HCT116 (cell line): ENCODE results near the gene APBA3. TPM values are rescaled to one million over a fixed set of nuclear protein-coding genes. Genes with fewer than 3 reads are reported as not detected.

ENCODE experiments used
- ATAC-seq: fragments of 200-7000 bp; cut with Tn5 transposase; 2 replicates; pipeline ENCODE4 v1.9.1; 2020; ENCODE audit warnings: mild to moderate bottlenecking, moderate library complexity
- BruUV-seq: library from RNA; stranded (reverse); fragments of 400-500 nt; replicated peaks from 2 replicates; lab custom pipeline; 2021; lab: Mats Ljungman, UMichigan
- CTCF ChIA-PET: fragments of 300-600 bp; sonication (Branson Sonifier 250); formaldehyde crosslinking; loops from one replicate; lab custom pipeline; 2021; ENCODE audit warnings: antibody characterized with exemption; lab: Charles Lee
- POLR2A ChIA-PET: fragments of 300-600, 350-600 bp; sonication (Branson Sonifier 250); formaldehyde crosslinking; loops from one replicate; lab custom pipeline; 2021; ENCODE audit warnings: antibody characterized with exemption; lab: Charles Lee
- RAD21 ChIA-PET, 2 experiments: fragments of 300-600 bp; sonication (Branson Sonifier 250); formaldehyde crosslinking; loops; one replicate each; lab custom pipeline; 2023; ENCODE audit warnings: low total read pairs in 2 of 2; ENCODE audit not compliant: uncharacterized antibody in 2 of 2, unreplicated experiment in 2 of 2, low non-redundant PET in 1 of 2; lab: Charles Lee
- DNase-seq: peaks from one replicate; pipeline ENCODE4 v3.0.0-alpha.2; 2010; ENCODE audit warnings: low read depth, low spot score
- H2AFZ ChIP-seq: fragments of 200-600 bp; shearing (Covaris generic), sonication (generic); 2 replicates; pipeline ENCODE4 v1.6.1; 2017; ENCODE audit warnings: low read depth, mixed run types, mixed read lengths, antibody characterized with exemption, low read length; ENCODE audit not compliant: poor library complexity, severe bottlenecking
- H3K27ac ChIP-seq: 2 replicates; pipeline ENCODE4 v1.5.1; 2012; ENCODE audit warnings: low read depth, low read length
- H3K27me3 ChIP-seq: fragments of 200-600 bp; sonication (generic); 2 replicates; pipeline ENCODE4 v1.6.1; 2016; ENCODE audit warnings: mixed run types, low read length, mixed read lengths; ENCODE audit not compliant: insufficient read depth
- H3K36me3 ChIP-seq, 2 experiments: fragments of 200-500 bp in 1 of 2; fragments of 200-600 bp in 1 of 2; sonication (Bioruptor generic) in 1 of 2; sonication (generic) in 1 of 2; 2 replicates each; pipeline versions ENCODE4 v1.5.1 to v1.6.1; 2014 to 2016; ENCODE audit warnings: low read length in 2 of 2, inconsistent platforms in 1 of 2, mixed read lengths in 1 of 2, mixed run types in 1 of 2; ENCODE audit not compliant: insufficient read depth in 2 of 2, control insufficient read depth in 1 of 2
- H3K4me1 ChIP-seq, 2 experiments: fragments of 200-600 bp in 1 of 2; sonication (generic) in 1 of 2; 2 replicates each; pipeline versions ENCODE4 v1.5.1 to v1.6.1; 2012 to 2017; ENCODE audit warnings: low read length in 2 of 2, inconsistent platforms in 1 of 2, mild to moderate bottlenecking in 1 of 2, mixed read lengths in 1 of 2, mixed run types in 1 of 2, moderate library complexity in 1 of 2; ENCODE audit not compliant: insufficient read depth in 2 of 2, control insufficient read depth in 1 of 2
- H3K4me2 ChIP-seq: fragments of 200-600 bp; sonication (generic); 2 replicates; pipeline ENCODE4 v1.6.1; 2017; ENCODE audit warnings: mixed run types, low read length, mixed read lengths
- H3K4me3 ChIP-seq, 2 experiments: fragments of 200-600 bp in 1 of 2; sonication (generic) in 1 of 2; replicated peaks in 1 of 2; 2 replicates each; pipeline ENCODE4 v1.5.1; 2011 to 2016; ENCODE audit warnings: low read length in 2 of 2, control low read depth in 1 of 2, low read depth in 1 of 2, mild to moderate bottlenecking in 1 of 2, mixed read lengths in 1 of 2, mixed run types in 1 of 2
- H3K79me2 ChIP-seq: fragments of 200-600 bp; sonication (generic); 2 replicates; pipeline ENCODE4 v1.6.1; 2017; ENCODE audit warnings: mild to moderate bottlenecking, mixed run types, low read length, moderate library complexity, mixed read lengths; ENCODE audit not compliant: insufficient read depth
- H3K9ac ChIP-seq: fragments of 200-600 bp; sonication (generic); 2 replicates; pipeline ENCODE4 v1.6.1; 2016; ENCODE audit warnings: low read length, mixed read lengths
- H3K9me2 ChIP-seq: fragments of 200-600 bp; sonication (generic), shearing (Covaris generic); 2 replicates; pipeline ENCODE4 v1.6.1; 2017; ENCODE audit warnings: mixed run types, mild to moderate bottlenecking, moderate library complexity; ENCODE audit not compliant: insufficient read depth
- H3K9me3 ChIP-seq, 2 experiments: fragments of 200-500 bp in 1 of 2; fragments of 200-600 bp in 1 of 2; sonication (Bioruptor generic) in 1 of 2; sonication (generic) in 1 of 2; 2 replicates each; pipeline ENCODE4 v1.6.1; 2014 to 2017; ENCODE audit warnings: low read length in 2 of 2, mixed read lengths in 2 of 2, inconsistent platforms in 1 of 2, low read depth in 1 of 2, mild to moderate bottlenecking in 1 of 2, mixed run types in 1 of 2, moderate library complexity in 1 of 2; ENCODE audit not compliant: control insufficient read depth in 1 of 2, insufficient read depth in 1 of 2
- H4K20me1 ChIP-seq: fragments of 200-600 bp; sonication (generic), shearing (Covaris generic); 2 replicates; pipeline ENCODE4 v1.6.1; 2017; ENCODE audit warnings: mixed run types, mild to moderate bottlenecking, moderate library complexity; ENCODE audit not compliant: insufficient read depth
- ATF3 ChIP-seq: IDR thresholded peaks from 2 replicates; pipeline ENCODE4 v1.6.1; 2012
- CEBPB ChIP-seq: IDR thresholded peaks from 2 replicates; pipeline ENCODE4 v1.6.1; 2012; ENCODE audit warnings: low read depth
- CTCF ChIP-seq, 3 experiments: fragments of 200-600 bp in 1 of 3; sonication (generic) in 1 of 3; IDR thresholded peaks in 2 of 3; conservative IDR thresholded peaks in 1 of 3; 2 replicates each; pipeline ENCODE4 v1.5.1; 2012 to 2017; ENCODE audit warnings: low read depth in 2 of 3, low read length in 2 of 3, antibody characterized with exemption in 1 of 3, borderline replicate concordance in 1 of 3, control low read depth in 1 of 3, mild to moderate bottlenecking in 1 of 3, mixed read lengths in 1 of 3, mixed run types in 1 of 3, moderate library complexity in 1 of 3; ENCODE audit not compliant: insufficient read depth in 1 of 3
- EGR1 ChIP-seq: IDR thresholded peaks from 2 replicates; pipeline ENCODE4 v1.6.1; 2012; ENCODE audit warnings: low read depth
- ELF1 ChIP-seq: IDR thresholded peaks from 2 replicates; pipeline ENCODE4 v1.6.1; 2012; ENCODE audit warnings: low read depth, borderline replicate concordance
- FOSL1 ChIP-seq: IDR thresholded peaks from 2 replicates; pipeline ENCODE4 v1.6.1; 2012; ENCODE audit warnings: low read depth
- JUND ChIP-seq: IDR thresholded peaks from 2 replicates; pipeline ENCODE4 v1.6.1; 2012
- POLR2A ChIP-seq: IDR thresholded peaks from 2 replicates; pipeline ENCODE4 v1.7.0; 2011; ENCODE audit warnings: borderline replicate concordance; ENCODE audit not compliant: insufficient read depth, insufficient read length; ENCODE audit errors: extremely low read depth
- RAD21 ChIP-seq: IDR thresholded peaks from 2 replicates; pipeline ENCODE4 v1.6.1; 2012; ENCODE audit warnings: low read depth, mild to moderate bottlenecking
- SP1 ChIP-seq: IDR thresholded peaks from 2 replicates; pipeline ENCODE4 v1.6.1; 2012; ENCODE audit warnings: low read depth
- intact Hi-C: fragments of 100-400 bp; cut with micrococcal nuclease; formaldehyde crosslinking; loops from 2 replicates; pipeline ENCODE4 v1.10.0; 2022
- total RNA-seq: library from RNA; stranded (reverse); gene quantifications from one replicate; pipeline ENCODE4 v1.2.1, GENCODE V29; 2021; ENCODE audit not compliant: unreplicated experiment

The APBA3 gene
- total RNA-seq, 1 experiment from 2014 or later, result 29.5 TPM

- no peak for DNase-seq
- CTCF ChIA-PET, result no interaction called here
These were observed 41.8 kb upstream of the APBA3 start for GRCh38 chr19:3803114-3803888.

More at GRCh38 chr19:3803114-3803888, 41.8 kb upstream of the APBA3 start:
- POLR2A ChIA-PET, result no interaction called here
- no peak for TF ChIP-seq CTCF (IDR thresholded peaks at IDR 0.05 in 2 of 3, conservative IDR thresholded peaks at IDR 0.05 in 1 of 3; ENCODE audit: borderline replicate concordance in 1 of 3, insufficient read depth in 1 of 3, low read depth in 2 of 3, low read length in 2 of 3)
- no peak for TF ChIP-seq JUND
- no peak for TF ChIP-seq EGR1
- TF ChIP-seq FOSL1, result no peak
- TF ChIP-seq CEBPB, result no peak
- TF ChIP-seq ATF3, result no peak
- TF ChIP-seq ELF1, result no peak
- TF ChIP-seq SP1, result no peak
- TF ChIP-seq POLR2A, result no peak
- no peak for TF ChIP-seq RAD21
- no peaks in the 10 kb centered on the region for H3K79me2 ChIP-seq
- no peak overlapping the region for H2AFZ ChIP-seq
- intact Hi-C loops, result no loop called here
- H3K9ac ChIP-seq, result no peak overlapping the region
- no peaks in the 10 kb centered on the region for H3K27me3 ChIP-seq
- no peaks in the 10 kb centered on the region for H3K36me3 ChIP-seq
- no peaks in the 10 kb centered on the region for H4K20me1 ChIP-seq
- no peaks in the 10 kb centered on the region for H3K4me1 ChIP-seq
- peaks cover 0 to 5% of the 10 kb centered on the region in 2 experiments; a peak in 2 of 4 replicates for H3K9me3 ChIP-seq
- ATAC-seq, result no peak
- no peak overlapping the region for H3K27ac ChIP-seq
- no peak overlapping the region for H3K4me2 ChIP-seq
- H3K9me2 ChIP-seq, result no peaks in the 10 kb centered on the region
- no peak overlapping the region for H3K4me3 ChIP-seq
- RAD21 ChIA-PET, result no interaction called here
- BruUV-seq, result no TSS peak
